Osteoblast (primary cell): Measurements from ENCODE around the gene TMEM9. TPM values are rescaled to one million over a fixed set of nuclear protein-coding genes. Genes with fewer than 3 reads are reported as not detected.

Experiments
- DNase-seq: peaks from one replicate; pipeline ENCODE4 v3.0.0; 2011; ENCODE audit warnings: low spot score, mixed read lengths; ENCODE audit not compliant: insufficient read length; ENCODE audit errors: missing footprints
- H2AFZ ChIP-seq: 2 replicates; pipeline ENCODE4 v1.6.0; 2011; ENCODE audit warnings: mild to moderate bottlenecking, low read length
- H3K27ac ChIP-seq: 2 replicates; pipeline ENCODE4 v1.5.1; 2011; ENCODE audit warnings: mild to moderate bottlenecking, low read depth, low read length, moderate library complexity
- H3K27me3 ChIP-seq: 2 replicates; pipeline ENCODE4 v1.6.0; 2012; ENCODE audit warnings: mild to moderate bottlenecking, control low read depth, inconsistent platforms, low read length, moderate library complexity; ENCODE audit not compliant: insufficient read depth
- H3K36me3 ChIP-seq: 2 replicates; pipeline ENCODE4 v1.5.1; 2011; ENCODE audit warnings: mild to moderate bottlenecking, low read length, control low read depth, moderate library complexity; ENCODE audit not compliant: insufficient read depth
- H3K4me1 ChIP-seq: 2 replicates; pipeline ENCODE4 v1.5.1; 2011; ENCODE audit warnings: mild to moderate bottlenecking, low read length, control low read depth, moderate library complexity; ENCODE audit not compliant: insufficient read depth
- H3K4me2 ChIP-seq: 2 replicates; pipeline ENCODE4 v1.6.0; 2011; ENCODE audit warnings: mild to moderate bottlenecking, low read length; ENCODE audit not compliant: insufficient read depth
- H3K4me3 ChIP-seq: fragments of 200-600 bp; sonication (generic); 3 replicates; pipeline ENCODE4 v1.5.1; 2012; ENCODE audit warnings: mild to moderate bottlenecking, low read length, inconsistent platforms; ENCODE audit not compliant: insufficient read depth
- H3K79me2 ChIP-seq: 2 replicates; pipeline ENCODE4 v1.6.0; 2012; ENCODE audit warnings: mild to moderate bottlenecking, low read length, control low read depth, inconsistent platforms; ENCODE audit not compliant: insufficient read depth
- H3K9me3 ChIP-seq: 2 replicates; pipeline ENCODE4 v1.5.1; 2011; ENCODE audit warnings: low read depth, low read length, control low read depth
- H4K20me1 ChIP-seq: 2 replicates; pipeline ENCODE4 v1.6.0; 2012; ENCODE audit warnings: mild to moderate bottlenecking, low read length, control low read depth; ENCODE audit not compliant: insufficient read depth
- total RNA-seq: library from RNA; depleted of rRNA; stranded (reverse); fragments of >200 nt; gene quantifications from 2 replicates; pipeline ENCODE4 v1.2.3, GENCODE V29; 2012
- TF ChIP-seq, protein P1 (sequence below): IDR thresholded peaks from 2 replicates; pipeline ENCODE4 v1.5.1; 2011; ENCODE audit warnings: mild to moderate bottlenecking, low read depth, low read length, moderate library complexity; ENCODE audit errors: extremely low read depth

TMEM9 gene
- total RNA-seq, 1 donor: 45.6 TPM

DNA sequence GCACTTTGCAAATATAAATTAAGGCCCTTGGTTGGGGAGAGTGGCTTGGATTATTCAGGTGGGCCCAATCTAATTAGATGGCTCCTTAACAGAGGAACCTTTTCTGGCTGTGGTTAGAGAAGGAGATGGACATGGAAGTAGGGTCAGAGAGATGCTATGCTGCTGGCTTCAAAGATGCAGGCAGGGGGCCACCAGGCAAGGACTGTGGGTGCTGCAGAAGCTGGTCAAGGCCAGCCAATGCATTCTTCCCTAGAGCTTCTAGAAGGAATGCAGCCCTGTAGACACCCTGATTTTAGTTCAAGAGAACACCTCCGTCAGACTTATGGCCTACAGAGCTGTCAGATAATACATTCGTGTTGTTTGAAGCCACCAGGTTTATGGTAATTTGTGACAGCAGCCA lies 3.7 kb upstream of the TMEM9 start:
- Histone ChIP-seq H3K27ac (no peak overlapping the region), H2AFZ (no peak overlapping the region), H3K9me3 (no peaks in the 10 kb centered on the region), H3K4me3 (no peak overlapping the region), H3K4me1 (peaks cover 13% of the 10 kb centered on the region), H3K27me3 (peaks cover 19% of the 10 kb centered on the region), H3K4me2 (no peak overlapping the region), H4K20me1 (no peaks in the 10 kb centered on the region), H3K79me2 (peaks cover 9% of the 10 kb centered on the region), H3K36me3 (no peaks in the 10 kb centered on the region)
- peak; percentile 36 for DNase-seq
- TF ChIP-seq, protein P1, sequence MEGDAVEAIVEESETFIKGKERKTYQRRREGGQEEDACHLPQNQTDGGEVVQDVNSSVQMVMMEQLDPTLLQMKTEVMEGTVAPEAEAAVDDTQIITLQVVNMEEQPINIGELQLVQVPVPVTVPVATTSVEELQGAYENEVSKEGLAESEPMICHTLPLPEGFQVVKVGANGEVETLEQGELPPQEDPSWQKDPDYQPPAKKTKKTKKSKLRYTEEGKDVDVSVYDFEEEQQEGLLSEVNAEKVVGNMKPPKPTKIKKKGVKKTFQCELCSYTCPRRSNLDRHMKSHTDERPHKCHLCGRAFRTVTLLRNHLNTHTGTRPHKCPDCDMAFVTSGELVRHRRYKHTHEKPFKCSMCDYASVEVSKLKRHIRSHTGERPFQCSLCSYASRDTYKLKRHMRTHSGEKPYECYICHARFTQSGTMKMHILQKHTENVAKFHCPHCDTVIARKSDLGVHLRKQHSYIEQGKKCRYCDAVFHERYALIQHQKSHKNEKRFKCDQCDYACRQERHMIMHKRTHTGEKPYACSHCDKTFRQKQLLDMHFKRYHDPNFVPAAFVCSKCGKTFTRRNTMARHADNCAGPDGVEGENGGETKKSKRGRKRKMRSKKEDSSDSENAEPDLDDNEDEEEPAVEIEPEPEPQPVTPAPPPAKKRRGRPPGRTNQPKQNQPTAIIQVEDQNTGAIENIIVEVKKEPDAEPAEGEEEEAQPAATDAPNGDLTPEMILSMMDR: no peak

- DNase-seq: no peak
- Histone ChIP-seq H3K9me3 (no peaks in the 10 kb centered on the region), H4K20me1 (no peaks in the 10 kb centered on the region), H3K4me2 (no peak overlapping the region), H2AFZ (no peak overlapping the region), H3K27me3 (peaks cover 16% of the 10 kb centered on the region), H3K36me3 (peaks cover under 1% of the 10 kb centered on the region), H3K4me3 (no peak overlapping the region), H3K79me2 (peaks cover 9% of the 10 kb centered on the region), H3K4me1 (peaks cover 13% of the 10 kb centered on the region), H3K27ac (no peak overlapping the region)
- TF ChIP-seq, protein P1: no peak
Observed at GRCh38 chr1:201156819-201157218, 2.5 kb upstream of the TMEM9 start.

GRCh38 chr1:201156346-201156745 lies 2.1 kb upstream of the TMEM9 start:
- DNase-seq: peak; percentile 22
- Histone ChIP-seq H3K79me2 (peaks cover 9% of the 10 kb centered on the region), H3K4me1 (peaks cover 13% of the 10 kb centered on the region), H4K20me1 (no peaks in the 10 kb centered on the region), H3K4me3 (no peak overlapping the region), H2AFZ (no peak overlapping the region), H3K4me2 (no peak overlapping the region), H3K36me3 (peaks cover 5% of the 10 kb centered on the region), H3K27me3 (peaks cover 16% of the 10 kb centered on the region), H3K27ac (no peak overlapping the region), H3K9me3 (no peaks in the 10 kb centered on the region)
- TF ChIP-seq, protein P1: no peak

DNA sequence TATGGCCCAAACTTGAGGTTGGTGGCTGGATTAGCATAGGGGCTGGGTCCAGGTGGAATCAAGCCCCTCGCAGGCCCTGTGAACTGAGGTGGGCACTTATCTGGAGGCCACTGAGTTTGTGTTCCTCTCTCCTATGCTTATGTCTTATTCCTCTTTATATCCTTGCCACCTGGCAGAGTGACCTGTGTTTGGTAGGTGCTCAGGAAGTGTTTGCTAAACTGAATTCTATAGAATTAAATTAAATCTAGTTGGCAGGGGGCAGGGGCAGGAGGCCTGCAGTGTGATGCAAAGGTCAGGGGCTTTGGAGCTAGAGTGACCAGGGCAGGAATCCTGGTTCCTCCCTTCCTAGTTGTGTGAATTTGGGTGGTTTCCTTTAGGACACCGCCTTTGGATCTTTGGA lies 1.1 kb upstream of the TMEM9 start:
- no peak overlapping the region for H3K4me3 ChIP-seq
- peaks cover 9% of the 10 kb centered on the region for H3K79me2 ChIP-seq
- peaks cover 15% of the 10 kb centered on the region for H3K36me3 ChIP-seq
- no peak overlapping the region for H2AFZ ChIP-seq
- peaks cover 16% of the 10 kb centered on the region for H3K27me3 ChIP-seq
- H4K20me1 ChIP-seq: no peaks in the 10 kb centered on the region
- DNase-seq: no peak
- H3K4me2 ChIP-seq: no peak overlapping the region
- no peaks in the 10 kb centered on the region for H3K9me3 ChIP-seq
- TF ChIP-seq, protein P1: no peak
- H3K27ac ChIP-seq: no peak overlapping the region
- H3K4me1 ChIP-seq: peaks cover 13% of the 10 kb centered on the region
